IPS-NIHi7 (cell line): Measurements from ENCODE around the gene SPEM3.
"Not testable (repeated sequence)": the region's sequence is repeated elsewhere in the genome, so short reads cannot be mapped to it uniquely, and the experiment has no call there.

Experiments used
- DNase-seq: peaks from one replicate; pipeline ENCODE4 v3.0.0; 2012; ENCODE audit warnings: mixed read lengths; ENCODE audit errors: extremely low spot score

Gene SPEM3

GRCh38 chr17:7442142-7442541 is 13.5 kb downstream of the SPEM3 start:
- DNase-seq, result no peak

GRCh38 chr17:7443499-7444485 is 15.1 kb downstream of the SPEM3 start:
- DNase-seq, result no peak

DNA sequence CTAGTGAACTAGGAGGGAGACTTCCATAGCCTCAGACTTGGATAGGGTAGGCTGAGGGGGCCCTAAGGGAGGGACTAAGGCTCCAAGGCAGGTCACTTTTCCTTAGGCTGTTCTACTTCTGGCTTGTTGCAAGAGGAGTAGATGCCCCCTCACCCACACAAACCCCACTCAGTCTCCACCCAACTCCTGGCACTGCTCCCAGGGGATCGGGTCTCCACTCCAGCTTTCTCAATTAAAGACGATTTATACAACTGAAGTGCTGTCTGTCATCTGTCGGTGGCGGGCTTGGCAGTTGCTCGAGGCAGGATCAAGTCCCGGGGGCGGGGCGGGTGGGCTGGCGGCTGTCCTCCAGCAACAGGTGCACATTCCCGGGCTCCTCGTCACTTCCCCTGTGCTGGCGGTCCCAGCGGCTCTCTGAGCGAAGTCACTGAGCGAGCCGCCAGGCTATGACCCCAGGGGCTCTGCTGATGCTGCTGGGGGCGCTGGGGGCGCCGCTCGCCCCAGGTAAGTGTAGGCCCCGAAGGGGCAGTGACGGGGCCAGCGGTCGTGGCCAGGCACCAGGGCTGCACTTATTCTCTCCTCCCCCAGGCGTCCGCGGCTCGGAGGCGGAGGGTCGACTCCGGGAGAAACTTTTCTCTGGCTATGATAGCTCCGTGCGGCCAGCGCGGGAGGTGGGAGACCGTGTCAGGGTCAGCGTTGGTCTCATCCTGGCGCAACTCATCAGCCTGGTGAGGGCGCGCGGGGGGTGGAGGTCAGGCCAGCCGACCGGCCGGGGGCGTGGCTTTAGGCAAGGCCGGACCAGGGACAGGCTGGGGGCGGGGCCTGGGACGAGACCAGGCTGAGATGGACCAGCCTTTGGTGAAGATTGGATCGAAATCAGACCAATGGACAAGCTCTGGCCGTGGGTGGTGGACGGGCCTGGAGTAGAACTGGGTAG is 16.3 kb downstream of the SPEM3 start, which contains the start of gene CHRNB1:
Gene CHRNB1 (plus strand): TSS at position 380 of the 937 bp plus-strand sequence. CDS start 67 bp downstream, at position 447.
- DNase-seq, result peak; percentile 92

DNA sequence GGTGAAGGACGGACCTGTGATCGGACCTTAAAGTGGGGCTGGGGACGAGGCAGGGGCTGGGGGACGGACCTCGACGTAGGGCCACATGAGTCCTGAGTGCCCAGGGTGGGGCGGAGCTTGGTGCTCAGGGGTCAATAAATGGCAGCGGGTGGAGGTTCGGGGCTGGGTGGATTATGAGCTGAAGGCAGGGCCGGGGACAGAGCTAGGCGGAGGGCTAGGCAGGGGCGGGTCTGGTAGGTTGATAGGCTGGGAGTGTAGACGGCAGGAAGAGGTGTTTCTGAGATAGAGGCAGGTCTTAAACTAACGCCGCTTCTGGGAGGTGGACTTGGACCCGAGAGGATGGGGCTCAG is 16.9 kb downstream of the SPEM3 start:
- DNase-seq, result peak; percentile 91

GRCh38 chr17:7448461-7448860 is 19.8 kb downstream of the SPEM3 start:
- no peak for DNase-seq

DNA sequence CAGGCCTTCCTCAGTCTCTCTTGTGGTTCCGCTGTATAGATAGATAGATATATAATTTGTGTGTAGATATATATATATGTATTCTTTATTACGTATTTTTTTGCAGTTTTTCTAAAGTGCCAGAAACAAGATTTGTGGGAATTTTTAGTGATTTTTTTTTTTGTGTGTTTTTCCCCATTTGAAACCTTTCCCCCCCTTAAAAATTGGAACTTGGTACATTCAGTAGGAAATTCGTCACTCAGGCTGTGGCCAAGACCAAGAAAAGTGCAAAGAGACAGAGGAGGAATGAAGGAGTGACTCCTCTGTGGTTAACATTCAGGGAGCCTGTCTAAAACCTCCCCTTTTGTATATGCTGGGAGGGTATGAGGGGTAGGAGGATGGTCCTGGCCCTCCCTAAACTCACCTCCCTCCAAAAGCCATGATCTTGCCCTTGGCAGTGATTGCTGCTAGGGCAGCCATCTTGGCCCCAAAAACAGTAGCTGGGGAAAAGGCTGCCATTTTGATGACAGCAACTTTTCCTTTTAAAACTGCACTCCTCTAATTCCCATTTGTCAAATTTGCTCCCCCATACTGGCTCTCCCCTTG is 31.4 kb downstream of the SPEM3 start:
- no peak for DNase-seq

DNA sequence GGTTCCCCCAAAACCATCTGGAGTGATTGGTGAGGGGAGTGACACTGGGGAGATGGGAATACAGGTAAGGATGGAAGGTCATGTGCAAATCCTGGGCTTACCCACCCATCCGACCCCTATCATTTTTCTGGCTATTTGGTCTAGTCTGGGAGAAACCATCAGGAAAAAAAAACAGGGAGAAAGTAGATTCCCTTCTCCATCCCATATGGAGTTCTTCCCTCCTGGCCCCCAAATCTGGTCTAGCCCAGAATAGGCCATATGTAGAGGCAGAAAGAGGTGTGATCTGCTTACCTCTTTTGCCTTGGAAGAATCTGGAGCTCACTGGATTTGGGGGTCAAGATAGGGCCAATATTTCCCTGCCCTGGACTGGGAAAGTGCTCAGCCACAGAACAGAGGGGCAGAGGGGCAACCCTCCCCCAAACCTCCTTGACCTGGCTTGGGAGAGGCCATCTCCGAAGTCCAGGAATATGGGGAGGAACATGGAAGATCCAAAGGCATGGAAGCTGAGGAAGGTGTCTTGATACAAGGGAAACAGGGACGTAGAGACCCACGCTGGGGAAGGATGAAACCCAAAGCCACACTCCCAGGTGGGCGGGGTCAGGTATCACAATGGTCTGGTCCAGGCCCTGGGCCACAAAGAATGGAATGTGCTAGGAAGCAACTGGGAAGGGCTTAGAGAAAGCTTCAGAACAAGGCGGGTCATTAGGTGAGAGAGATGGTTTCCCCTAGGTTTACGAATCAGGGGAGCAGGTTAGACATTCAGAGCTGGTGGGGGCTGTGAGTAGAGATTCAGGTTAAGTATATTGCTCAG is 32.4 kb downstream of the SPEM3 start:
- DNase-seq, result peak; percentile 60

GRCh38 chr17:7462474-7463371 is 34.1 kb downstream of the SPEM3 start:
- DNase-seq, result no peak

GRCh38 chr17:7463372-7463846 is 34.8 kb downstream of the SPEM3 start:
- no peak for DNase-seq

GRCh38 chr17:7464081-7464480 is 35.4 kb downstream of the SPEM3 start:
- DNase-seq, result no peak

GRCh38 chr17:7465597-7466275 is 37.1 kb downstream of the SPEM3 start:
- DNase-seq, result no peak

DNA sequence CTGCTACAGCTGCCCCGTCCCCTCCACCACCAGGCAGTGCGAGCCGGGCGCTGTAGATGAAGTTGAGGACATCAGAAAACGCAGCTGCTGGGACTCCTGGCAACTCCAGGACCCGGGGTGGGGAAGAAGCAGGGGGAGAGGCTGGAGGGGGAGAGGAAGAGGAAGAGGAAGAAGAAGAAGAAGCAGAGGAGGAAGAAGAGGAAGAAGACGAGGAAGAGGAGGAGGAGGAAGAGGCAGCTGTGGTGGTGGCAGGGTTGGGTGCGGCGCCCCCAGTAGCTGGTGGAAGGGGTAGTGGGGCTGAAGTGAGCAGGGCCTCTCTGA is 37.6 kb downstream of the SPEM3 start:
- DNase-seq, result no peak

DNA sequence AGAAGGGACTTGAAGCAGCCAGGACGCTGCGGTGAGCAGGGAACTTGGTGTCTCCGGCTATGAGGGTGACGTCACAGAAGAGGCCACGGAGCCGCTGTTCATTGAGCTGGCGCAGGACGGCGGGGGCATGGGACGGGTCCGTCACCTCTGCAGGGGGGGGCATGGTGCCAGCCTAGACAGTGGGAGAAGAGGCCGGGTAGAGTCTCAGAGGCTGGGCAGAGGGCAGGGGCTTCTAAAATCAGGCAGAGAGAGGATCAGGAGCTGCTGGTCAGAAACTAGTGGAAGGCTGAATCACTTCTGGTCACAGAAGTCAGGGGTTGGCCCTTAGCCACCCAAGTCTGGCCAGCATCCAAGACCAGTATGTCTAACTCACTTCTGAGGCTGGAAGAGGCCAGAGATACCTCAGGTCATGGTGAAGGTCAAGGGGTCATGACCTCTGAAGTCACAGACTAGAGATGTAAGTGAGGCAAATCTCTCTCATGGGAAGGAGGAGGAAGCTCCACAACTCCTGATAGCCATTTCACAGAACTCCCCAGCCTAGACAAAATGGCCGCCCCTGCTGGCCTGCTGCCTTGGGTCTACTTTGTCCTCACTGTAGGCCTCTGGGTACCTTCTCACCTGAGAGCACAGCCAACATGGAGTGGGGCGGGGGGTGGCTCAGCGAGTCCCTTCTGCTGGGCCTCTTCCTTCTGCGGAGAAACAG is 38.1 kb downstream of the SPEM3 start:
- DNase-seq, result no peak

- no peak for DNase-seq
Measured at GRCh38 chr17:7467498-7467897, 38.8 kb downstream of the SPEM3 start.

GRCh38 chr17:7468290-7468689 is 39.6 kb downstream of the SPEM3 start:
- no peak for DNase-seq

DNA sequence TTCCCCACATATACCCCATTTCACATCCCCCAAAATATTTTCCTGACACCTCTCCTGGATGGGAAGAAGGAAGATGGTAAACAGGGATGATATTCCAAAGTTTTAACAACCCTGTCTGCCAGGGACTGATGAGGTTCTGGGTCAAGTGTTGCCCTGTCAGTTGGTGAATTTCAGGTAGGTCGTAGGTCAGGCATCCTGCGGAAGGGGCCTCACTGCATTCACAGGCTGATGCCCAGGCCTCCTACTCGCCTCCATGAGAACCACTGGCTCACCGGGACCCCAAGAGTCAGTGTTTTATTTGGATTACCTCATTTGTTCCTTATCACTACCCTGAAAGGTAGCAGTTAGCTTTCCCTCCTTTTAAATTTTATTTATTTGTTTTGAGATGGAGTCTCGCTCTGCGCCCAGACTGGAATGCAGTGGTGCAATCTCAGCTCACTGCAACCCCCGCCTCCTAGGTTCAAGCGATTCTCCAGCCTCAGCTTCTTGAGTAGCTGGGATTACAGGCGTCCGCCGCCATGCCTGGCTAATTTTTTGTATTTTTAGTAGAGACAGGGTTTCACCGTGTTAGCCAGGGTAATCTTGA is 40.2 kb downstream of the SPEM3 start:
- no peak for DNase-seq

DNA sequence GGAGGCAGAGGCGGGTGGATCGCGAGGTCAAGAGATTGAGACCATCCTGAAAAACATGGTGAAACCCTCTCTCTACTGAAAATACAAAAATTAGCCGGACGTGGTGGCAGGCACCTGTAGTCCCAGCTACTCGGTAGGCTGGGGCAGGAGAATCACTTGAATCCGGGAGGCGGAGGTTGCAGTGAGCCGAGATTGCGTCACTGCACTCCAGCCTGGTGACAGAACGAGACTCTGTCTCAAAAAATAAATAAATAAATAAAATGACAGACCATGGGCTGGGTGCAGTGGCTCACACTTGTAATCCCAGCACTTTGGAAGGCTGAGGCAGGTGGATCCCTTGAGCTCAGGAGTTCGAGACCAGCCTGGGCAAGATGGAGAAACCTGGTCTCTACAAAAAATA is 41.2 kb downstream of the SPEM3 start:
- not testable (repeated sequence) for DNase-seq

DNA sequence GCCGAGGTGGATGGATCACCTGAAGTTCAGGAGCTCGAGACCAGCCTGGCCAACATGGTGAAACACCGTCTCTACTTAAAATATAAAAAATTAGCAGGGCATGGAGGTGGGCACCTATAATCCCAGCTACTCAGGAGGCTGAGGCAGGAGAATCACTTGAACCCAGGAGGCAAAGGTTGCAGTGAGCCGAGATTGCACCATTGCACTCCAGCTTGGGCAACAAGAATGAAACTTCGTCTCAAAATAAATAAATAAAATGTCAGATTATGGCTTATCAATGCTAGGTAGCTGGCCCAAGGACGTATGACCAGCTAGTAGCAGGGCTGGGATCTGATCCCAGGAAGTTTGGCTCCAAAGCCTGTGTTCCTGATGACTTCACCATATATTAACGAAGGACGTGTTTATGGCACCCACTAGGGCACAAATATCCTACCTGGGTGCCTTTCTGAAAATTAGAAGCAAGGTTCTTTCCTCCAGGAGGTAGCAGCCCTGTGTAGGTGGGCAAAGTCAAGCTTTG is 41.9 kb downstream of the SPEM3 start:
- DNase-seq, result not testable (repeated sequence)
